Activated CD8-positive, alpha-beta memory T cell treated with anti-CD3 and anti-CD28 coated beads, Interleukin-2, amount 50 U/mL, for 48 hours (primary cell): ENCODE results near the gene FBXW10.
A peak's percentile ranks its signal among the peaks of the same experiment; 100 is the strongest.
"Not testable (repeated sequence)": the region's sequence is repeated elsewhere in the genome, so short reads cannot be mapped to it uniquely, and the experiment has no call there.

Source experiments
- DNase-seq: peaks from one replicate; pipeline ENCODE4 v3.0.0-alpha.2; 2020

The FBXW10 gene

GRCh38 chr17:18743699-18744421 is at the start of gene FBXW10:
Gene FBXW10, plus strand, starts transcription at chr17:18744054. Its CDS starts 191 bp downstream, at chr17:18744245.
- DNase-seq, result not testable (repeated sequence)

DNA sequence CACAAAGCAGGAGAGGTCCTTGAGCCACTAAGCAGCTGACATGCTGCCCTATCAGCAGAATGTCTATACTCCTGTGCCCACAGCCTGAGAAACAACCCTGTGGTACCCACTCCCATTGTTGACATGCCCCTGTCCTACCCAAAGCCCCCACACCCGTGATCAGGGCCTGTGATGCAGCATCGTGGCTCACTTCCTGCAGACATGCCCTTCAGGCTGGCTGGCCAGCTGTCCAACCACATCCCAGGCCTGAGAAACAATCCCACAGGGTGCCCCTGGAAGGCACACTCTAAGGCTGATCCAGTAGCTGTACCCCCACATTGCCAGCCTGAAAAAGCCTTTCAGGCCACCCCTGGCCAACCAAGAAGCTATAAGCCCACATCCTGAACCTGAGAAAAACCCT is 48.7 kb upstream of the FBXW10 start:
- DNase-seq, result not testable (repeated sequence)

- DNase-seq, result not testable (repeated sequence)
These were observed 45.3 kb upstream of the FBXW10 start for GRCh38 chr17:18698473-18699103.

DNA sequence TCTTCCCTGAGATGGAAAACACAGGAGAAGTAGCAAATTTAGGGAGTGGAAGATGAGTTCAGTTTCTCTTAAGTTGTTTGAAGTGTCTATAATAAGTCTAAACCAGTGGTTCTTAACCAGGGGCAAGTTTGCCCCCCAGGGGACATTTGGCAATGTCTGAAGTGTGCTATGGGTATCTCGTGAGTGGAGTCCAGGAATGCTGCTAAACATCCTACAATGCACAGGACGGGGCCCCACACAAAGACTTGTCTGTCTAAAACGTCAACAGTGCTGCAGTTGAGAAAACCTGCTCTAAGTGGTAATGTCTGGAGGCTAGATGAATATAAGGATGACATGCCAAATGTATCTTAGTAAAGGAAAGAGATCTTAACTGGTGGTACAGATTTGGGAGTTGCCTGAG is 37.9 kb upstream of the FBXW10 start:
- DNase-seq, result not testable (repeated sequence)

DNA sequence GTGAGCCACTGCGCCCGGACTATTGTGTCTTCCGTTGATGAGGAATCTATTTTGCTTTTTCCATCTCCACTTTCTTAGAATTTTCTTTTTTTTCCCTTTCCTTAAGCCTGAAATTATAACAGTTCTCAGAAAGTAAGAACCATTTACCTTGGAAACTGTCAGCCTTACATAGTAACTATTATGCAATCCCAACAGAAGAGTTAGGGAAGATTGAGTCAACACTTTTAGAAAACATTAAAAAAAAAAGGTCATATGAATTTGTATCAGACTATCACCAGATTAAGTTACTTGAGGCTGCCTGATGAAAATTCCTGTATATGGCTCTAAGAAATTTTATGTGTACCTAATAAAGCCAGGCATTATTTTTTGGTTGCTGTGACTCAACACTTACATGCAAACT is 35.6 kb upstream of the FBXW10 start:
- DNase-seq, result not testable (repeated sequence)

DNA sequence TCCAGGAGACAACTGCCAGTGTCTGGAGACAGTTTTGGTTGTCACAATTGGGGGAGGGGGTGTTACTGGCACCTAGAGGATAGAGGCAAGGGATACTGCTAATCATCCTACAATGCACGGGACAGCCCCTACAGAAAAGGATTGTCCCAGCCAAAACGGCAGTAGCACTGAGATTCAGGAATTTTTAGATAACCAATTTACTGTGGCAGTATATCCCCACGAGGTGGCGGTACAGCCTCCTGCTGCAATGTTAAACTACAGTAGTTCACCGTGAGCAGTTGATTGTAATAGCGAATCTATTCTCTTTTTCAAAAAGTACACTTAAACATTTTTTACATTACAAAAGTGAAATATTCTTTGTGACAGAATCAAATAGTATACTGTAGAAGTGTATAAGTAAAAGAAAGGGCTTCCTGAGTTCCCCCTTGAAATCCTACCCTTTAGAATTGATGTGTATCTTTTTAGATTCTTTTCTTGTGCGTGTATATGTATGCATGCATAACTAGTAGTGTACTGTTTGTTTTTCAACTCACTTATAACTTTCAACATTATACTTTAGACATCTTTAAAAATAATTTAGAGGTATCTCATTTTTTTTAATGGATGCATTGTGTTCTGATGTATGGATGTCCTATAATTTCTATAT is 31.4 kb upstream of the FBXW10 start:
- peak; percentile 70 for DNase-seq

DNA sequence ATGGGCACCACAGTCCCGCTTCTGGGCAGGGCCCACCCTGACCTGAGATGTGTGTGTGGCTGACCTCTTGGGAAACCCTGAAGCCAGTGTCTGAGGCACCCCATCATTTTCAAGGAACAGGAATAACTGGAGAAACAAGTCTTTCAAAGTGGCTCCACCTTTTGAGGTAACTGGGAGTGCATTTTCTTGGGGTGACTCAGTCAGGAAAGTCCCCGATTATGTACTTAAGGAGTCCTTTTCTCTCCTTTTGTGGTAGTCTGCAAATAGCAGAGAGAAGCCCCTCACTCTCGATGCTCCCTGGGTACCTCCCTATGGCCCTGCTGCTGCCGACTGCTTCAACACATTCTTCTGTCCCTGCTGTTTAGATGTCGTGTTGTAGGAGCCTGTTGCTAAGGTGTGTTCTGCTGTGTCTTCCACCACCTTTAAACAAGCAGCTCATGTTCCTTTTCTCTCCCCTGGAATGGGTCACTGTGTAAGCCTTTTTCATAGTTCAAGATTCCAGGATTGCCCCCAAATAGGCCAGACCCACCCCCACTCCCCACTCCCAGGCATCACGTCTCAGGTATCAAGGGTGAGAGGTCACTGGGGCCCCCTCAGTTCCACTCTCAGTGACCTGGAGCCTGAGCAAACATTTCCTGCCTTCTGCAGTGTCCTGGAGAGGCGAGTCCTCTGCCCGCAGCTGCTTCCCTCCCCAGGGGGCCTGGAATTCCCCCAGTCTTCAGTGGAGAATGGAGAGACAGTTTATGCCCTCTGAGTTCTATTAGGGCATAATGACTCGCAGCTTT is 25.0 kb upstream of the FBXW10 start:
- DNase-seq, result not testable (repeated sequence)

- not testable (repeated sequence) for DNase-seq
These were observed 24.3 kb upstream of the FBXW10 start for GRCh38 chr17:18719428-18720110.

- DNase-seq, result not testable (repeated sequence)
These were observed 21.9 kb upstream of the FBXW10 start for GRCh38 chr17:18721775-18722547.

DNA sequence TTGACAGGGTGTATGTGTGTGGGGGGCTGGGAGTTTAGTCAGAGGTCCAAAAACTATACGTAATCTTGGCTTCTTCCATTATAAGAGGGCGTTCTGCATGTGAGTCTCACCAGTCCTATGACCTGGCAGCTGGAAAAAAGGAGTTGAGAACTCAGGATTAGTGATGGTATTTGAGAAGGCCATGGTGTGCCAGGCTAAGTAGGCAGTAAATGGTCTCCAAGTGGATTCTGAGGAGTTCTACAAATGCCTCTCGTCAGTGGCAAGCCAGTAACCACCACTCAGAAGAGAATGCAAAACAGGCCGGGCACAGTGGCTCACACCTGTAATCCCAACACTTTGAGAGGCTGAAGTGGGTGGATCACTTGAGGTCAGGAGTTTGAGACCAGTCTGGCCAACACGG is 21.2 kb upstream of the FBXW10 start:
- not testable (repeated sequence) for DNase-seq

GRCh38 chr17:18723509-18723908 is 20.3 kb upstream of the FBXW10 start:
- DNase-seq, result not testable (repeated sequence)

DNA sequence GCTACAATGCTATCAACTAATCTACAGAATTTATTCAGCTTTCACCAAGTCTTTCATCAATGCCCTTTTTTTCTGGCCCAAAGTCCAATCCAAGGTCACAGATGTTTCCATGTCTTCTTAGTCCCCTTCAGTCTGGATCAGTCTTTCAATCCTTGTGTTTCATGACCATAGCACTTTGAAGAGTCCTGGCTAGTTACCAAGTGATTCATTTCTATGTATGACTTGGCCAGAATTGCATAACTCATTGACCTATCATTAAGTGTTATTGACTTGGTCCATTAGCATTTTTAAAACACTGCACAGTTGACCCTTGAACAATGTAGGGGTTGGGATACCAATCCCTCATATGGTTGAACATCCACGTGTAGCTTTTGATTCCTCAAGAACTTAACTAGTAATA is 11.4 kb upstream of the FBXW10 start:
- not testable (repeated sequence) for DNase-seq

DNA sequence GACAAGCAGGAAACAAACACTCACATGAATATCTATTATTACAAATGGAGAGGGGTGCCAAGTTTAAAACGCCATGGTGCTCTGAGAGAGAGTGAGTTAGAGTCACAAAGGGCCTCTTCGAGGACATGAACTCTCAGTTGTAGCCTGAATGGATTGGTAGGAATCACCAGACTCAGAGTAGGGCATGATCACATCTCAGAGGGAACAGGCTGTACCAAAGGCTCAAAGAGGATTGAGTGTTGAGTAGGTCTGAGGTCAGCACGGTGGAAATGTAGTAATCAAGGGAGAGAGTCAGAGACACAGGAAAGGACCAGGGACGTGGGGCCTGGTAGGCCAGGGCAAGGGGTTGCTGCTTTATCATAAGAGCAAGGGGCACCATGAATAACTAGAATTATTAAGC is 10.5 kb upstream of the FBXW10 start:
- not testable (repeated sequence) for DNase-seq

- not testable (repeated sequence) for DNase-seq
These were observed 4.0 kb upstream of the FBXW10 start for GRCh38 chr17:18739616-18740391.

- not testable (repeated sequence) for DNase-seq
These were observed 2.6 kb upstream of the FBXW10 start for GRCh38 chr17:18741228-18741627.

- DNase-seq, result not testable (repeated sequence)
These were observed 872 bp downstream of the FBXW10 start for GRCh38 chr17:18744726-18745125.

DNA sequence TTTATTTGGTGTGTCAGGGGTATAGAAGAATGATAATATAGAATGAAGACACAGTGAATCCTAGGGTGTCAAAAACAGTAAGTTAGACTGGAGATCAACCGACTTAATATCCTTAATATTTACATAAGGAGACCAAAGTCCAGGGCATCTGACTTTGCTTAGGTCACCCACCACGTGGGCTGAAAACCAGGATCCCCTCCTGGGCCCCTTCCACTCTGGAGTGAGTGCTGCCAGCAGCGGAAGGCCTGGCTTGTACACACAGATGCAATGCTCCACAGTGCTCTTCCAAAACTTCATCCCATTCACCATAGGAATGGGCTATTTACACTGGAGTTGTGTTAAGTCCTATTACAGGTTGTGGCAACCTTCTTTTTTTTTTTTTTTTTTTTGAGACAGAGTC is 2.7 kb downstream of the FBXW10 start:
- not testable (repeated sequence) for DNase-seq

DNA sequence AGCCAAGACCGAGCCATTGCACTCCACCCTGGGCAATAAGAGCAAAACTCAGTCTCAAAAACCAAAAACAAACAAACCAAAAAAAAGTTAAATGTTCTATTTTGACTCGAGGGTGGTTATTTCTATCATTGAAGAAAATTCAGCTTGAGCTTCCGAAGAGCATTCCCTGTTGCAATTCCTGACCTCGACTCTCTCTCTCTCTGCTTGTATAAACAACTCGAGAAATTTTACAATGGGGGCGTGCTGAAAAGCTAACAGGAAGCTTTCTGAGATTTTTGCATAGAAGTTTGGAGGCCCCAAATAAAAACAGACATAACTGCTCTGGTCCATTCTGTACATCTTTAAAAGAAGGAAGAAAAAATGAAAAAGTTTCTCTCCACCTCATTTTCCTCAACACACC is 3.6 kb downstream of the FBXW10 start:
- DNase-seq, result not testable (repeated sequence)

DNA sequence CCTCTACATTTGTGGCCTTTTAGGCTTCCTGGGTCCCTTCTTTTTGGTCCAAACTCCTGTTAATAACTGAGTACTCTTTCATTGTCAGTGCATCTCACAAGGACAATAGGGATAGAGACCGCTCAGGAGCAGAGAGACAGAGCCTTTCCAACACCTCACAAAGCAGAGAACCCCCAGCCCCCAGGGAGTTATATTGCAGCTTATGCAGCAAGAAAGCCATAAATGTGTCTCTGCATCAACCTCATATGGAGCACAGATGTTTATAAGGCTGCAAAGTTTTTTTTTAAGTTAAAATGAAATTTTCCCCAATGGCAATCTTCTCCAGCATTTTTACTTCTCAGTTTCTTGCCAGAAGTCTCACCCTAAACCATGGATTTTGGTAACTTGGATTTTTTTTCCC is 6.4 kb downstream of the FBXW10 start:
- DNase-seq, result not testable (repeated sequence)

DNA sequence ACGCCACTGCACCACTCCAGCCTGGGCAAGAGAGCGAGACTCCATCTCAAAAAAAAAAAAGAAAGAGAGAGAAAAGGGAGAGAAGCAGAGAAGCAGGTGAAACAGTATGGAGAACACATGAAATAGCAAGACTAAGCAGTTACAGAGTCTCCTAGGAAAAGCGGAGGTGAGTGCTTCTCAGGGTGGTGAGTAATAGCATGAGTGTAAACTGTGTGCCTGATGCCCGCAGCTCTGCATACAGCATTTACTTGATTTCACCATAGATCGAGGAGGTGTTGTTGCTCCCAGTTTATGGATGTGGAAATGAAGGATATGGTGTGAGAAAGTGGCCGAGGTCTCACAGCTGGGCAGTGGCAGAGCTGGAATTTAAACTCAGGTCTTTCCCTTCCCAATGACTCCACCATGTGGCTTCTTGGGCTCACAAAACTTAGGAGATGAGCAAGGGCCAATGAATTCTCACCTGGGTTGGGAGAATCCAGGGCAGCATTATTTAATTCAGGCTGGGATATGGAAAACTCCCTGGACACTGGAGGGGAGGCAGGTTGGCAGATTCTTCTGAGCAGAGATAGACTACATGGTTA is 10.1 kb downstream of the FBXW10 start:
- DNase-seq, result not testable (repeated sequence)
